Measurements from ENCODE around the gene HPD.
"Not testable (repeated sequence)": the region's sequence is repeated elsewhere in the genome, so short reads cannot be mapped to it uniquely, and the experiment has no call there.

HPD gene

GRCh38 chr12:121858662-121859572 is at the start of gene HPD:
HPD (minus strand) TSS chr12:121858859; CDS start chr12:121858823, 36 bp downstream.
- no peak for DNase-seq (ENCODE audit: extremely low read depth in 1 of 2, low read depth in 1 of 2)

- DNase-seq (ENCODE audit: extremely low read depth in 1 of 2, low read depth in 1 of 2): no peak
Observed at GRCh38 chr12:121905746-121906145, 47.1 kb upstream of the HPD start.

- DNase-seq (ENCODE audit: extremely low read depth in 1 of 2, low read depth in 1 of 2): no peak
Observed at GRCh38 chr12:121903202-121903601, 44.5 kb upstream of the HPD start.

GRCh38 chr12:121899590-121899989 is 40.9 kb upstream of the HPD start:
- no peak for DNase-seq (ENCODE audit: extremely low read depth in 1 of 2, low read depth in 1 of 2)

GRCh38 chr12:121898287-121898686 is 39.6 kb upstream of the HPD start:
- DNase-seq (ENCODE audit: extremely low read depth in 1 of 2, low read depth in 1 of 2): no peak

- DNase-seq (ENCODE audit: extremely low read depth in 1 of 2, low read depth in 1 of 2): no peak
Observed at GRCh38 chr12:121894633-121895032, 36.0 kb upstream of the HPD start.

GRCh38 chr12:121893961-121894460 is 35.4 kb upstream of the HPD start:
- DNase-seq (ENCODE audit: extremely low read depth in 1 of 2, low read depth in 1 of 2): no peak

- DNase-seq (ENCODE audit: extremely low read depth in 1 of 2, low read depth in 1 of 2): no peak
Observed at GRCh38 chr12:121892673-121893561, 34.3 kb upstream of the HPD start.

GRCh38 chr12:121889661-121890060 is 31.0 kb upstream of the HPD start:
- not testable (repeated sequence) for DNase-seq (ENCODE audit: extremely low read depth in 1 of 2, low read depth in 1 of 2)

- DNase-seq (ENCODE audit: extremely low read depth in 1 of 2, low read depth in 1 of 2): no peak
Observed at GRCh38 chr12:121889274-121889624, 30.6 kb upstream of the HPD start.

GRCh38 chr12:121888478-121889273 is 30.0 kb upstream of the HPD start, which contains the start of gene PSMD9:
PSMD9 (plus strand) TSS chr12:121888790; CDS start chr12:121888857, 67 bp downstream.
- DNase-seq (ENCODE audit: extremely low read depth in 1 of 2, low read depth in 1 of 2): peak; percentile 97 to 98

GRCh38 chr12:121888083-121888477 is 29.4 kb upstream of the HPD start:
- no peak for DNase-seq (ENCODE audit: extremely low read depth in 1 of 2, low read depth in 1 of 2)

- not testable (repeated sequence) for DNase-seq (ENCODE audit: extremely low read depth in 1 of 2, low read depth in 1 of 2)
Observed at GRCh38 chr12:121885129-121885528, 26.5 kb upstream of the HPD start.

- DNase-seq (ENCODE audit: extremely low read depth in 1 of 2, low read depth in 1 of 2): no peak
Observed at GRCh38 chr12:121883315-121883660, 24.6 kb upstream of the HPD start.

GRCh38 chr12:121876080-121876447 is 17.4 kb upstream of the HPD start:
- not testable (repeated sequence) for DNase-seq (ENCODE audit: extremely low read depth in 1 of 2, low read depth in 1 of 2)

- no peak for DNase-seq (ENCODE audit: extremely low read depth in 1 of 2, low read depth in 1 of 2)
Observed at GRCh38 chr12:121875582-121875981, 16.9 kb upstream of the HPD start.

- DNase-seq (ENCODE audit: extremely low read depth in 1 of 2, low read depth in 1 of 2): no peak
Observed at GRCh38 chr12:121874071-121874470, 15.4 kb upstream of the HPD start.

GRCh38 chr12:121873216-121873569 is 14.5 kb upstream of the HPD start:
- DNase-seq (ENCODE audit: extremely low read depth in 1 of 2, low read depth in 1 of 2): no peak

GRCh38 chr12:121872546-121873215 is 14.0 kb upstream of the HPD start:
- peak in 1 of 2 donors; percentile 23 for DNase-seq (ENCODE audit: extremely low read depth in 1 of 2, low read depth in 1 of 2)

- DNase-seq (ENCODE audit: extremely low read depth in 1 of 2, low read depth in 1 of 2): no peak
Observed at GRCh38 chr12:121871467-121871866, 12.8 kb upstream of the HPD start.
